Measurements from ENCODE around the gene CDX2.

Gene CDX2

GRCh38 chr13:27915301-27916207 lies 53.6 kb downstream of the CDX2 start:
- no peak for DNase-seq (ENCODE audit: low spot score)

- DNase-seq (ENCODE audit: low spot score): no peak
Measured at GRCh38 chr13:27913160-27913559, 56.0 kb downstream of the CDX2 start.

- no peak for DNase-seq (ENCODE audit: low spot score)
Measured at GRCh38 chr13:27911521-27911920, 57.6 kb downstream of the CDX2 start.

All from NAMALWA (cell line).